ENCODE results near the gene CHD5.

CHD5 gene

DNA sequence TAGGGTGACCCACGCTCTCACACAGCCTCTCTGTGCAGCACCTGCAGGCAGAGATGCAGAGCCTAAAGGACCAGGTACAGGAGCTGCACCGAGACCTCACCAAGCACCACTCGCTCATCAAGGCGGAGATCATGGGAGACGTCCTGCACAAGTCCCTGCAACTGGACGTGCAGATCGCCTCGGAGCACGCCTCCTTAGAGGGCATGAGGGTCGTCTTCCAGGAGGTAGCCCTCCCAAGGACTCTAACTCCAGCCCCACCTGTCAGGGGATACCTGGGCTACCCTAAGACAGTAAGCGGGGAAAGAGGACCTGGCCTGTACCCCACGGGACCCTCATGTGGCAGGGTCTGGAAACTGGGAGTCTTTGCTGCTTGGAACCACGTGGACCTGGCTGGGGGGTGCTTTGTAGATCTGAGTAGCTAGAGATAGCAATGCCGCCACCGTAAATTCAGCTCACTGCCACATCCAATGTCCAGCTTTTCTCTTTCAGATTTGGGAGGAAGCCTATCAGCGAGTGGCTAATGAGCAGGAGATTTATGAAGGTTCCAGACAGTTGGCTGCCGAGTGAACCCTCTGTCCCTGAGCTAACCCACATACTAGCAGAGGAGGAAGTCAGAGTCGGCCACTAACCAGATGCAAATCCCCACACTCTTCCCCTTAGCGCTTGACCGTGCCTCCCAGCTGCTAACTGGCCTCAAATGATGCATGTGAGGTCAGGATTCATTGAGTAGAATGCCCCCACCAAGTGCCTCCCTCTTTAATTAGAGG, 32.3 kb upstream of the CHD5 start:
- H3F3A ChIP-seq (ENCODE audit: low read depth) = no peaks in the 10 kb centered on the region
- no peak overlapping the region for H3K4me2 ChIP-seq (ENCODE audit: low read depth, low read length, poor library complexity, severe bottlenecking)
- no peaks in the 10 kb centered on the region for H3K36me3 ChIP-seq (ENCODE audit: insufficient read depth, low read length)
- H3K27me3 ChIP-seq (ENCODE audit: insufficient read depth, low read length, poor library complexity, severe bottlenecking) = no peaks in the 10 kb centered on the region
- TF ChIP-seq, protein P1, sequence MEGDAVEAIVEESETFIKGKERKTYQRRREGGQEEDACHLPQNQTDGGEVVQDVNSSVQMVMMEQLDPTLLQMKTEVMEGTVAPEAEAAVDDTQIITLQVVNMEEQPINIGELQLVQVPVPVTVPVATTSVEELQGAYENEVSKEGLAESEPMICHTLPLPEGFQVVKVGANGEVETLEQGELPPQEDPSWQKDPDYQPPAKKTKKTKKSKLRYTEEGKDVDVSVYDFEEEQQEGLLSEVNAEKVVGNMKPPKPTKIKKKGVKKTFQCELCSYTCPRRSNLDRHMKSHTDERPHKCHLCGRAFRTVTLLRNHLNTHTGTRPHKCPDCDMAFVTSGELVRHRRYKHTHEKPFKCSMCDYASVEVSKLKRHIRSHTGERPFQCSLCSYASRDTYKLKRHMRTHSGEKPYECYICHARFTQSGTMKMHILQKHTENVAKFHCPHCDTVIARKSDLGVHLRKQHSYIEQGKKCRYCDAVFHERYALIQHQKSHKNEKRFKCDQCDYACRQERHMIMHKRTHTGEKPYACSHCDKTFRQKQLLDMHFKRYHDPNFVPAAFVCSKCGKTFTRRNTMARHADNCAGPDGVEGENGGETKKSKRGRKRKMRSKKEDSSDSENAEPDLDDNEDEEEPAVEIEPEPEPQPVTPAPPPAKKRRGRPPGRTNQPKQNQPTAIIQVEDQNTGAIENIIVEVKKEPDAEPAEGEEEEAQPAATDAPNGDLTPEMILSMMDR (conservative IDR thresholded peaks at IDR 0.05; ENCODE audit: low read length) = no peak
- TF ChIP-seq EZH2phosphoT487 (IDR thresholded peaks at IDR 0.05; ENCODE audit: borderline replicate concordance) = no peak
- H3K4me1 ChIP-seq (ENCODE audit: insufficient read depth, low read length, poor library complexity, severe bottlenecking) = no peaks in the 10 kb centered on the region
- H3K79me2 ChIP-seq (ENCODE audit: insufficient read depth, low read length) = no peaks in the 10 kb centered on the region
- H3K9ac ChIP-seq (ENCODE audit: low read depth, low read length, poor library complexity, severe bottlenecking) = no peak overlapping the region
- H3K9me3 ChIP-seq (ENCODE audit: insufficient read depth, low read depth, low read length) = no peaks in the 10 kb centered on the region
- no peak overlapping the region for H2AFZ ChIP-seq (ENCODE audit: low read length)
- no peak overlapping the region for H3K4me3 ChIP-seq (ENCODE audit: low read length, poor library complexity, severe bottlenecking)
- H4K20me1 ChIP-seq (ENCODE audit: insufficient read depth, low read length, poor library complexity, severe bottlenecking) = no peaks in the 10 kb centered on the region
- no peaks in the 10 kb centered on the region for H3K9me2 ChIP-seq (replicated peaks; ENCODE audit: low read depth, low read length)

DNA sequence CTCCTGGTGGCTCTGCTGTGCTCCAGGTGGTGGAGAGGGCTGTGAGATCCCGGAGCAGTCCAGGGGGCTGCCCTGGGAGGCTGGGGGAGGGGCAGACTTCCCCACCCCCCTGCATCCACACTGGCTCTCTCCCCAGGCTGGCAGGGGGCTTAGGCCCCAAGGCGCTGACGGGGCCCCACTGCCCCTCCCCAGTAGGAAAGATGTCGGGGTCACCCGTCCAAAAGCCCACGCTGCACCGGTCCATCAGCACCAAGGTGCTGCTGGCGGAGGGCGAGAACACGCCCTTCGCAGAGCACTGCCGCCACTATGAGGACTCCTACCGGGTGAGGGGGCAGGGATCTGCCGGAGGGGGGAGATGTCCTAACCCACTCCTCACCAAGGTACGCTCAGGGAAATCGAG, 31.6 kb upstream of the CHD5 start:
- Histone ChIP-seq H3K79me2 (ENCODE audit: insufficient read depth, low read length) (no peaks in the 10 kb centered on the region), H3K4me3 (ENCODE audit: low read length, poor library complexity, severe bottlenecking) (no peak overlapping the region), H3F3A (ENCODE audit: low read depth) (no peaks in the 10 kb centered on the region), H3K4me2 (ENCODE audit: low read depth, low read length, poor library complexity, severe bottlenecking) (no peak overlapping the region), H3K9me3 (ENCODE audit: insufficient read depth, low read depth, low read length) (no peaks in the 10 kb centered on the region), H2AFZ (ENCODE audit: low read length) (no peak overlapping the region), H3K4me1 (ENCODE audit: insufficient read depth, low read length, poor library complexity, severe bottlenecking) (no peaks in the 10 kb centered on the region), H3K27me3 (ENCODE audit: insufficient read depth, low read length, poor library complexity, severe bottlenecking) (no peaks in the 10 kb centered on the region), H3K9me2 (replicated peaks; ENCODE audit: low read depth, low read length) (no peaks in the 10 kb centered on the region), H3K36me3 (ENCODE audit: insufficient read depth, low read length) (no peaks in the 10 kb centered on the region), H3K9ac (ENCODE audit: low read depth, low read length, poor library complexity, severe bottlenecking) (no peak overlapping the region), H4K20me1 (ENCODE audit: insufficient read depth, low read length, poor library complexity, severe bottlenecking) (no peaks in the 10 kb centered on the region)
- TF ChIP-seq, protein P1 (conservative IDR thresholded peaks at IDR 0.05; ENCODE audit: low read length) = no peak

DNA sequence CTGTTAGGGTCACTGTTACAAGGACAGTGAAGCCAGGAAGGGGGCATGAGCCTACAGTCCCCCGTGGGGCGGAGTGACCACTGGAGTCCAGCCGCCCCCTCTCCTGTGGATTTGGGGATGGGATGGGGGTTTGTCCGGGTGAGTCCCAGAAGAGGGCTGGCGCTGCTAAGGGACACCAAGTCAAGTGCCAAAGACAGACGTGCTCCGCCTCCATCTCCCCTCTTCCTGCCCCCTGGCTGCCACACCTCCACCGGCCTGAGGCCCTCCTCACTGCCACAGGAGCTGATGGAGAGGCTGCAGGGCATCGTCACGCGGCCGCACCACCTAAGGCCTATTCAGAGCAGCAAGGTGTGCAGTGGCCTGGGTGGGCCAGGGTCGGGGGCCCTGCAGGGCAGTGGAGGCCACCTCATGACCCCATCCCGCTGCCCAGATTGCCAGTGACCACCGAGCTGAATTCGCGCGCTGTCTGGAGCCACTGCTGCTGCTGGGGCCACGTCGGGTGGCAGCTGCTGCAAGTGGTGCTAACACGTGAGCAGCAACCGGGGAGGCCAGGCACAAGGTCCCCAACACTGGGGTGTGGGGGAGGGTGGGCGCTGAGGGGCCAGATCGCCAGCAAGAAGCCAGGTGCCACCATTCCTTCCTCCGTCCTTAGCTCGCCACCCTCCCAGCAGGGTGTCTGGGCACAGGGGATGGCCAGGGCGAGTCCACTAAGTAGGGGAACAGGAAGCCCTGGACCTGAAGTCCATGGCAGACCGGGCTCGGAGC, 30.7 kb upstream of the CHD5 start:
- Histone ChIP-seq H3K79me2 (ENCODE audit: insufficient read depth, low read length) (no peaks in the 10 kb centered on the region), H3F3A (ENCODE audit: low read depth) (no peaks in the 10 kb centered on the region), H3K27me3 (ENCODE audit: insufficient read depth, low read length, poor library complexity, severe bottlenecking) (no peaks in the 10 kb centered on the region), H3K9me2 (replicated peaks; ENCODE audit: low read depth, low read length) (no peaks in the 10 kb centered on the region), H2AFZ (ENCODE audit: low read length) (no peak overlapping the region), H3K9me3 (ENCODE audit: insufficient read depth, low read depth, low read length) (no peaks in the 10 kb centered on the region), H3K36me3 (ENCODE audit: insufficient read depth, low read length) (no peaks in the 10 kb centered on the region), H3K4me1 (ENCODE audit: insufficient read depth, low read length, poor library complexity, severe bottlenecking) (no peaks in the 10 kb centered on the region), H4K20me1 (ENCODE audit: insufficient read depth, low read length, poor library complexity, severe bottlenecking) (no peaks in the 10 kb centered on the region), H3K4me3 (ENCODE audit: low read length, poor library complexity, severe bottlenecking) (no peak overlapping the region), H3K9ac (ENCODE audit: low read depth, low read length, poor library complexity, severe bottlenecking) (no peak overlapping the region), H3K4me2 (ENCODE audit: low read depth, low read length, poor library complexity, severe bottlenecking) (no peak overlapping the region)
- no peak for TF ChIP-seq EZH2phosphoT487 (IDR thresholded peaks at IDR 0.05; ENCODE audit: borderline replicate concordance)
- TF ChIP-seq, protein P1 (conservative IDR thresholded peaks at IDR 0.05; ENCODE audit: low read length) = no peak

Data from Loucy (cell line).